H9 (cell line): Measurements from ENCODE around the gene FGF12. TPM values are rescaled to one million over a fixed set of nuclear protein-coding genes. Genes with fewer than 3 reads are reported as not detected.

Source experiments
- DNase-seq: peaks from one replicate; pipeline ENCODE4 v3.0.0-alpha.2; 2017
- H2AFZ ChIP-seq: one replicate; pipeline ENCODE4 v1.6.1; 2013; ENCODE audit warnings: mild to moderate bottlenecking, low read length, control low read depth, moderate library complexity
- H2AK5ac ChIP-seq: 2 replicates; pipeline ENCODE4 v1.6.1; 2013; ENCODE audit warnings: low read length, control low read depth, mixed read lengths; ENCODE audit not compliant: insufficient read length
- H2BK120ac ChIP-seq: one replicate; pipeline ENCODE4 v1.6.1; 2013; ENCODE audit warnings: low read depth, mild to moderate bottlenecking, low read length, control low read depth, inconsistent platforms; ENCODE audit not compliant: poor library complexity, severe bottlenecking
- H2BK12ac ChIP-seq: 2 replicates; pipeline ENCODE4 v1.6.1; 2013; ENCODE audit warnings: low read length, control low read depth, mixed read lengths, low read depth; ENCODE audit not compliant: insufficient read length
- H2BK15ac ChIP-seq: 2 replicates; pipeline ENCODE4 v1.6.1; 2013; ENCODE audit warnings: low read depth, low read length, control low read depth
- H2BK20ac ChIP-seq: one replicate; pipeline ENCODE4 v1.6.1; 2013; ENCODE audit warnings: low read depth, mild to moderate bottlenecking, low read length, control low read depth, inconsistent platforms; ENCODE audit not compliant: poor library complexity, severe bottlenecking
- H2BK5ac ChIP-seq: 2 replicates; pipeline ENCODE4 v1.6.1; 2013; ENCODE audit warnings: low read length, control low read depth, mixed read lengths; ENCODE audit not compliant: insufficient read length
- H3K14ac ChIP-seq: 2 replicates; pipeline ENCODE4 v1.6.1; 2013; ENCODE audit warnings: low read length, control low read depth; ENCODE audit not compliant: insufficient read depth
- H3K18ac ChIP-seq: 2 replicates; pipeline ENCODE4 v1.6.1; 2013; ENCODE audit warnings: low read depth, mild to moderate bottlenecking, mixed read lengths, low read length, control low read depth; ENCODE audit not compliant: insufficient read length
- H3K23ac ChIP-seq: 2 replicates; pipeline ENCODE4 v1.6.1; 2013; ENCODE audit warnings: low read length, control low read depth, mixed read lengths, low read depth; ENCODE audit not compliant: insufficient read length
- H3K23me2 ChIP-seq: 2 replicates; pipeline ENCODE4 v1.6.1; 2013; ENCODE audit warnings: low read depth, mild to moderate bottlenecking, mixed read lengths, low read length, control low read depth; ENCODE audit not compliant: insufficient read length, poor library complexity, severe bottlenecking
- H3K27ac ChIP-seq: 2 replicates; pipeline ENCODE4 v1.5.1; 2013; ENCODE audit warnings: low read length, control low read depth, mixed read lengths, low read depth; ENCODE audit not compliant: insufficient read length
- H3K27me3 ChIP-seq: 2 replicates; pipeline ENCODE4 v1.6.1; 2013; ENCODE audit warnings: low read length, control low read depth, inconsistent platforms; ENCODE audit not compliant: insufficient read depth
- H3K4ac ChIP-seq: 2 replicates; pipeline ENCODE4 v1.6.1; 2013; ENCODE audit warnings: low read depth, mild to moderate bottlenecking, control low read depth, inconsistent platforms, low read length, moderate library complexity
- H3K4me1 ChIP-seq: 2 replicates; pipeline ENCODE4 v1.6.1; 2013; ENCODE audit warnings: low read length, control low read depth, inconsistent platforms; ENCODE audit not compliant: insufficient read depth
- H3K4me2 ChIP-seq: 2 replicates; pipeline ENCODE4 v1.6.1; 2013; ENCODE audit warnings: low read length, control low read depth, mixed read lengths; ENCODE audit not compliant: insufficient read length, insufficient read depth
- H3K56ac ChIP-seq: 2 replicates; pipeline ENCODE4 v1.6.1; 2013; ENCODE audit warnings: low read depth, mild to moderate bottlenecking, mixed read lengths, low read length, control low read depth; ENCODE audit not compliant: insufficient read length
- H3K79me1 ChIP-seq: 2 replicates; pipeline ENCODE4 v1.6.1; 2013; ENCODE audit warnings: low read depth, mild to moderate bottlenecking, moderate library complexity, low read length, control low read depth, inconsistent platforms; ENCODE audit not compliant: insufficient read depth, poor library complexity, severe bottlenecking
- H3K79me2 ChIP-seq: 2 replicates; pipeline ENCODE4 v1.6.1; 2013; ENCODE audit warnings: low read length, control low read depth, inconsistent platforms; ENCODE audit not compliant: insufficient read depth
- H3K9ac ChIP-seq: 2 replicates; pipeline ENCODE4 v1.6.1; 2013; ENCODE audit warnings: low read length, control low read depth, mixed read lengths; ENCODE audit not compliant: insufficient read length; ENCODE audit errors: extremely low read depth
- H3K9me3 ChIP-seq: one replicate; pipeline ENCODE4 v1.6.1; 2013; ENCODE audit warnings: low read depth, low read length, inconsistent platforms; ENCODE audit not compliant: control insufficient read depth
- H3T11ph ChIP-seq: one replicate; pipeline ENCODE4 v1.6.1; 2013; ENCODE audit warnings: mild to moderate bottlenecking, low read length, control low read depth, inconsistent platforms
- H4K20me1 ChIP-seq: one replicate; pipeline ENCODE4 v1.6.1; 2013; ENCODE audit not compliant: control insufficient read depth, insufficient read length, insufficient read depth
- H4K5ac ChIP-seq: 2 replicates; pipeline ENCODE4 v1.6.1; 2013; ENCODE audit warnings: low read depth, mild to moderate bottlenecking, mixed read lengths, low read length, control low read depth; ENCODE audit not compliant: insufficient read length
- H4K8ac ChIP-seq: replicated peaks from 2 replicates; pipeline ENCODE4 v1.6.1; 2013; ENCODE audit warnings: low read length, control low read depth, mixed read lengths, low read depth; ENCODE audit not compliant: insufficient read length
- H4K91ac ChIP-seq: 2 replicates; pipeline ENCODE4 v1.6.1; 2013; ENCODE audit warnings: low read depth, mild to moderate bottlenecking, moderate library complexity, mixed read lengths, low read length, control low read depth; ENCODE audit not compliant: insufficient read length
- H3K27ac Mint-ChIP-seq, 3 experiments: 2 replicates in 2 of 3; 3 replicates in 1 of 3; pipeline ENCODE4 v1.8.0; 2020 to 2021; ENCODE audit warnings: mixed read lengths in 3 of 3, mild to moderate bottlenecking in 1 of 3, moderate library complexity in 1 of 3
- H3K27me3 Mint-ChIP-seq: 2 replicates; pipeline ENCODE4 v1.8.0; 2021; ENCODE audit warnings: low read depth, mild to moderate bottlenecking, moderate library complexity, mixed read lengths
- H3K36me3 Mint-ChIP-seq, 3 experiments: 2 replicates in 2 of 3; 3 replicates in 1 of 3; pipeline ENCODE4 v1.8.0; 2020 to 2021; ENCODE audit warnings: low read depth in 3 of 3, mixed read lengths in 3 of 3; ENCODE audit not compliant: insufficient read depth in 1 of 3
- H3K4me1 Mint-ChIP-seq, 2 experiments: 2 replicates each; pipeline ENCODE4 v1.8.0; 2020; ENCODE audit warnings: mixed read lengths in 2 of 2
- H3K4me3 Mint-ChIP-seq, 2 experiments: 2 replicates in 1 of 2; 3 replicates in 1 of 2; pipeline ENCODE4 v1.8.0; 2020 to 2021; ENCODE audit warnings: mild to moderate bottlenecking in 2 of 2, mixed read lengths in 2 of 2, moderate library complexity in 1 of 2
- H3K9me3 Mint-ChIP-seq, 2 experiments: 2 replicates in 1 of 2; 3 replicates in 1 of 2; pipeline ENCODE4 v1.8.0; 2020; ENCODE audit warnings: mild to moderate bottlenecking in 2 of 2, mixed read lengths in 2 of 2, moderate library complexity in 1 of 2
- whole genome bisulfite sequencing: extraction: QIAGEN DNeasy Blood & Tissue Kit; methylation state at CpG from one replicate; pipeline ENCODE4 v1.1.7; 2013; ENCODE audit warnings: missing lambda C conversion rate, low lambda C conversion rate, mixed read lengths; ENCODE audit not compliant: insufficient read length; ENCODE audit errors: extremely low coverage; 5-methylcytosine and 5-hydroxymethylcytosine counted together
- total RNA-seq: library from RNA; stranded (reverse); gene quantifications from 2 replicates; pipeline ENCODE4 v1.2.1, GENCODE V29; 2021
- TF ChIP-seq, protein P1 (sequence below): fragments of 200-600 bp; sonication (generic); conservative IDR thresholded peaks from 3 replicates; pipeline ENCODE4 v1.8.0; 2021; ENCODE audit warnings: antibody characterized with exemption, mild to moderate bottlenecking

The FGF12 gene
- total RNA-seq, 1 experiment from 2014 or later: 5.6 TPM

- Histone ChIP-seq H4K8ac (no peak overlapping the region), H3K9me3 (no peaks in the 10 kb centered on the region), H2BK20ac (no peak overlapping the region), H3K27me3 (no peaks in the 10 kb centered on the region), H3K56ac (no peak overlapping the region), H2AK5ac (no peak overlapping the region), H4K20me1 (no peaks in the 10 kb centered on the region), H3K23ac (no peak overlapping the region), H2BK120ac (no peak overlapping the region), H3K79me2 (no peaks in the 10 kb centered on the region), H3K4me1 (no peaks in the 10 kb centered on the region), H2BK15ac (no peak overlapping the region), H3T11ph (no peak overlapping the region), H3K9ac (no peak overlapping the region), H3K79me1 (no peaks in the 10 kb centered on the region), H3K18ac (no peak overlapping the region), H4K5ac (no peak overlapping the region), H2AFZ (no peak overlapping the region), H3K14ac (no peak overlapping the region), H4K91ac (no peak overlapping the region), H3K4ac (no peak overlapping the region), H2BK5ac (no peak overlapping the region), H3K27ac (no peak overlapping the region), H3K4me2 (no peak overlapping the region), H3K23me2 (no peaks in the 10 kb centered on the region), H2BK12ac (no peak overlapping the region)
- no CpG with 5 or more reads among the region's 2 CpGs for WGBS
- H3K4me1 Mint-ChIP-seq: peaks cover 4 to 6% of the 10 kb centered on the region in 2 experiments; a peak in 1 of 4 replicates
- DNase-seq: no peak
- H3K36me3 Mint-ChIP-seq: no peaks in the 10 kb centered on the region
- H3K4me3 Mint-ChIP-seq: no peak overlapping the region
- H3K27me3 Mint-ChIP-seq: no peaks in the 10 kb centered on the region
- TF ChIP-seq, protein P1, sequence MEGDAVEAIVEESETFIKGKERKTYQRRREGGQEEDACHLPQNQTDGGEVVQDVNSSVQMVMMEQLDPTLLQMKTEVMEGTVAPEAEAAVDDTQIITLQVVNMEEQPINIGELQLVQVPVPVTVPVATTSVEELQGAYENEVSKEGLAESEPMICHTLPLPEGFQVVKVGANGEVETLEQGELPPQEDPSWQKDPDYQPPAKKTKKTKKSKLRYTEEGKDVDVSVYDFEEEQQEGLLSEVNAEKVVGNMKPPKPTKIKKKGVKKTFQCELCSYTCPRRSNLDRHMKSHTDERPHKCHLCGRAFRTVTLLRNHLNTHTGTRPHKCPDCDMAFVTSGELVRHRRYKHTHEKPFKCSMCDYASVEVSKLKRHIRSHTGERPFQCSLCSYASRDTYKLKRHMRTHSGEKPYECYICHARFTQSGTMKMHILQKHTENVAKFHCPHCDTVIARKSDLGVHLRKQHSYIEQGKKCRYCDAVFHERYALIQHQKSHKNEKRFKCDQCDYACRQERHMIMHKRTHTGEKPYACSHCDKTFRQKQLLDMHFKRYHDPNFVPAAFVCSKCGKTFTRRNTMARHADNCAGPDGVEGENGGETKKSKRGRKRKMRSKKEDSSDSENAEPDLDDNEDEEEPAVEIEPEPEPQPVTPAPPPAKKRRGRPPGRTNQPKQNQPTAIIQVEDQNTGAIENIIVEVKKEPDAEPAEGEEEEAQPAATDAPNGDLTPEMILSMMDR: no peak
- no peaks in the 10 kb centered on the region for H3K9me3 Mint-ChIP-seq
- no peak overlapping the region for H3K27ac Mint-ChIP-seq
These were observed 442.8 kb downstream of the FGF12 start for GRCh38 chr3:192284443-192285072.
